ENCODE data around the gene SNX13. TPM values are rescaled to one million over a fixed set of nuclear protein-coding genes. Genes with fewer than 3 reads are reported as not detected.
"Not testable (repeated sequence)": the region's sequence is repeated elsewhere in the genome, so short reads cannot be mapped to it uniquely, and the experiment has no call there.

The SNX13 gene
- total RNA-seq, 2 donors from 2014 or later = 19.5 to 19.8 TPM

GRCh38 chr7:17809215-17809614 lies 131.1 kb downstream of the SNX13 start:
- DNase-seq; H3K27ac Mint-ChIP-seq; H3K4me1 Mint-ChIP-seq (ENCODE audit: low read depth); H3K27me3 Mint-ChIP-seq (ENCODE audit: low read depth); H3K4me3 Mint-ChIP-seq; H3K9me3 Mint-ChIP-seq; ATAC-seq (replicated peaks in 1 of 2): not testable (repeated sequence)
- H3K36me3 Mint-ChIP-seq (ENCODE audit: insufficient read depth in 2 of 2) = peaks cover 14 to 20% of the 10 kb centered on the region in 2 donors

GRCh38 chr7:17807242-17807641 lies 133.1 kb downstream of the SNX13 start:
- ATAC-seq (replicated peaks in 1 of 2) = no peak
- H3K4me1 Mint-ChIP-seq (ENCODE audit: low read depth) = no peaks in the 10 kb centered on the region
- no peak overlapping the region for H3K27ac Mint-ChIP-seq
- peaks cover 10 to 22% of the 10 kb centered on the region in 2 donors for H3K36me3 Mint-ChIP-seq (ENCODE audit: insufficient read depth in 2 of 2)
- H3K27me3 Mint-ChIP-seq (ENCODE audit: low read depth) = no peaks in the 10 kb centered on the region
- DNase-seq = no peak
- peaks cover 3 to 7% of the 10 kb centered on the region in 2 donors for H3K9me3 Mint-ChIP-seq
- no peak overlapping the region for H3K4me3 Mint-ChIP-seq

DNA sequence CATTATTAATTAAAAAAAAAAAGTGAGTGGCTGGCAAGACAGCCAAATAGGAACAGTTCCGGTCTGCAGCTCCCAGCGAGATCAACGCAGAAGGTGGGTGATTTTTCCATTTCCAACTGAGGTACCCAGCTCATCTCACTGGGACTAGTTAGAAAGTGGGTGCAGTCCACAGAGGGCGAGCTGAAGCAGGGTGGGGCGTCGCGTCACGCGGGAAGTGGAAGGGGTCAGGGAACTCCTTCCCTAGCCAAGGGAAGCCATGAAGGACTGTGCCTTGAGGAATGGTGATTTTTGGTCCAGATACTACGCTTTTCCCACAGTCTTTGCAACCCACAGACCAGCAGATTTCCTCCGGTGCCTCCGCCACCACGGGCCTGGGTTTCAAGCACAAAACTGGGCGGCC lies 133.7 kb downstream of the SNX13 start:
- ATAC-seq (replicated peaks in 1 of 2) (no peak), DNase-seq (no peak)
- Mint-ChIP-seq H3K4me1 (ENCODE audit: low read depth) (no peaks in the 10 kb centered on the region), H3K36me3 (ENCODE audit: insufficient read depth in 2 of 2) (peaks cover 7 to 16% of the 10 kb centered on the region in 2 donors), H3K27me3 (ENCODE audit: low read depth) (no peaks in the 10 kb centered on the region), H3K9me3 (peaks cover 3 to 6% of the 10 kb centered on the region in 2 donors), H3K4me3 (no peak overlapping the region), H3K27ac (no peak overlapping the region)

DNA sequence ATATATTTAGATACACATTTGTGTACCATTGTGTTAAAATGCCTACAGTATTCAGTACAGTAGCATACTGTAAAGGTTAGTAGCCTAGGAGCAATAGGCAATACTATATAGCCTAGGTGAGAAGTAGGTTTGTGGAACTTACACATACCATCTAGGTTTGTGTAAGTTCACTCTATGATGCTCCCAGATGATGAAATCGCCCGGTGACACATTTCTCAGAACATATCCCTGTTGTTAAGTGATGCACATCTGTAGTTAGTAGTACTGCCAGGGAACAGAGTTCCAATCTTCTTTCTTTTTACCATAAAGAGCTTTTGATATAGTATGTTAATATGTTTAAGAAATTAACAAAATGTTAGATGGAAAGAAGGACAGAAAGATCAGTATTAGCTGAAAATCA lies 138.2 kb downstream of the SNX13 start:
- ATAC-seq (replicated peaks in 1 of 2) (peak in 1 of 2 donors; percentile 47), DNase-seq (no peak)

DNA sequence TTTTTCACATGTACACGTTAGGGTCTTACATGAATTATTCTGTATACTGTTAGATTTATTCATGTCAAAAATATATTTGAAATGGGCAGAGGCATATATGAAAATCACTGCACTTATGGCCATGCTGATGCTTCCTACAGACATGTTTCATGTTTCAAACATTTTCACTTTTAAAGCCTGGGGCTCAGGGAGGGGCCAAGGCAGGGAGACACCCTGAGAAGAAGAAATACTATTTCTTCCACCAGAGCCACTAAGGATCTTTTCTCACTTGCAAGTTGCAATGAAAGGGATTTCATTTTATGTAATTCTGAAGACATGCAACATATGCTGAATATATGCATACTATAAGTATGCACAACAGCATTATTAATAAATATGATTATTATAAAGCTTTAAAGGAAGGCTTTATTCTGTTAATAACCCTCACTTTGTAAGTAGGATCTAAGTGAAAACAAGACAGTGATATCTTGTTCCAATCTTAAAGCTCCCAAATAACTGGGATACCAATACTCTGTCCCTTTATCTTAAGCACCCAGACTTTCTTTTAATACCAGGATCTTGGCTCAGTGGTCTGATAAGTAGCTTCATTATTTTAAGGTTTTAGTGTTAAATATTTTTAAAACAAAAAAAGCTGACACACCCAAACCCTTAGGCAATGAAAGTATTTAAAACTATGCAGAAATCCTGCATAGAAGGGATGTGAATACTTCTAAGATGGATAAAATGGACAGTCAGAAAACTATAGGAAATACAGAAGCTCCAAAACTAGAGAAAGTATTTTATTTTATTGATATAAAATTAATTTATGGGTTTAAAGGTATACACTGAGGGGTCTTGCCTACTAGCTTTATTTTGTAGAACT lies 148.0 kb downstream of the SNX13 start:
- DNase-seq (no peak), ATAC-seq (replicated peaks in 1 of 2) (no peak)
- no peaks in the 10 kb centered on the region for H3K4me1 Mint-ChIP-seq (ENCODE audit: low read depth)
- H3K9me3 Mint-ChIP-seq = no peaks in the 10 kb centered on the region
- H3K27me3 Mint-ChIP-seq (ENCODE audit: low read depth) = no peaks in the 10 kb centered on the region
- H3K27ac Mint-ChIP-seq = no peak overlapping the region
- no peak overlapping the region for H3K4me3 Mint-ChIP-seq
- H3K36me3 Mint-ChIP-seq (ENCODE audit: insufficient read depth in 2 of 2) = peaks cover 0 to 2% of the 10 kb centered on the region in 2 donors

More for the DNA sequence above, 138.2 kb downstream of the SNX13 start:
- H3K27me3 Mint-ChIP-seq (ENCODE audit: low read depth) = no peaks in the 10 kb centered on the region
- no peak overlapping the region for H3K4me3 Mint-ChIP-seq
- H3K36me3 Mint-ChIP-seq (ENCODE audit: insufficient read depth in 2 of 2) = peaks cover 2 to 10% of the 10 kb centered on the region in 2 donors
- H3K4me1 Mint-ChIP-seq (ENCODE audit: low read depth) = no peaks in the 10 kb centered on the region
- no peaks in the 10 kb centered on the region for H3K9me3 Mint-ChIP-seq
- H3K27ac Mint-ChIP-seq = no peak overlapping the region

DNA sequence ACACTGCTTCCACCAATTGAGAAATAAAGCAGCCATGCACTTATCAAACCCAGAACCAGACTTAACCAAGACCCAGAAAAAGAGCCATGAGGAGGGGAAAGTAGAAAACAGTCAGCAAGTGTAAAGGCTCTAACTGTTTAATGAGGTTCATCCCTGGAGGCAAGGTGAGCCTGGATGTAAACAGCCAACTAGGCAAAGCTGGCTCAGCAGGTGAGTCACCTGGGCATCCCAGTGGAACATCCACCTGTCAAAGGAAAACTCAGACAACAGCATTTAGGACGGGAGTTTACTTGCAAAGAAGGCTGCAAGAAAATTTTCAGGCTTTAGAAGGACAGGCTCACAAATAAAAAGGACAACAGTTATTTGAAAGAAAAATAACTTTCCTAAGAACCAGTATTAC lies 153.0 kb downstream of the SNX13 start:
- no peak for DNase-seq
- H3K27me3 Mint-ChIP-seq (ENCODE audit: low read depth) = no peaks in the 10 kb centered on the region
- H3K4me1 Mint-ChIP-seq (ENCODE audit: low read depth) = no peaks in the 10 kb centered on the region
- no peak overlapping the region for H3K27ac Mint-ChIP-seq
- no peaks in the 10 kb centered on the region for H3K36me3 Mint-ChIP-seq (ENCODE audit: insufficient read depth in 2 of 2)
- H3K9me3 Mint-ChIP-seq = no peaks in the 10 kb centered on the region
- H3K4me3 Mint-ChIP-seq = no peak overlapping the region
- no peak for ATAC-seq (replicated peaks in 1 of 2)

DNA sequence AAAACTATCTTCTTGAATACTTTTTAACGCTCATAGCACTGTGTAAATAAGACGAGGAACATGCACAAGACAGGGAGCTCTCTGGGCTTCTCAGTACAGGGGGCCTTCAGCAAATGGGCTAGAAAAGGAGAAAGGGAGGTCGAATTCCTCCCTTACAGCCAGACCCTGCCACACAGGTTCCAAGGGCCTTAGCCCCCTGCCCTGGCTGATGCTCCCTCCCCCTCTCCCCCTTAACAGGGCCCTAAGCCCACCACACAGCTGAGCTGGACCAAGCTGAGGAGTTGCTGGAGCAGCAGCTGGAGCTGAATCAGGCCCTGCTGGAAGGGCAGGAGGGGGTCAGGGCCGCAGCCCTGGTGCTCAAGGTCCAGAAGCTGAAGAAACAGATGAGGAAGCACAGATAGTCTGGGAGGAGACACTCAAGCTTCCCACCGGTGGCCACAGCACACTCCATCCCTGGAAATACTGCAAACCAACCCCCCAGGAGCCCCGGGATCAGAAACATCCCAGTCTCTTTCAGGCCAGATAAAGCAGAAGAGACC lies 153.9 kb downstream of the SNX13 start:
- Mint-ChIP-seq H3K36me3 (ENCODE audit: insufficient read depth in 2 of 2) (no peaks in the 10 kb centered on the region), H3K27me3 (ENCODE audit: low read depth) (no peaks in the 10 kb centered on the region), H3K27ac (no peak overlapping the region), H3K9me3 (no peaks in the 10 kb centered on the region), H3K4me1 (ENCODE audit: low read depth) (no peaks in the 10 kb centered on the region), H3K4me3 (no peak overlapping the region)
- DNase-seq (no peak), ATAC-seq (replicated peaks in 1 of 2) (no peak)

- H3K36me3 Mint-ChIP-seq (ENCODE audit: insufficient read depth in 2 of 2) = no peaks in the 10 kb centered on the region
- H3K4me1 Mint-ChIP-seq (ENCODE audit: low read depth) = no peaks in the 10 kb centered on the region
- no peak overlapping the region for H3K4me3 Mint-ChIP-seq
- no peak overlapping the region for H3K27ac Mint-ChIP-seq
- ATAC-seq (replicated peaks in 1 of 2) (no peak), DNase-seq (no peak)
- no peaks in the 10 kb centered on the region for H3K27me3 Mint-ChIP-seq (ENCODE audit: low read depth)
- H3K9me3 Mint-ChIP-seq = no peaks in the 10 kb centered on the region
Measured at GRCh38 chr7:17782216-17782549, 158.1 kb downstream of the SNX13 start.

- Mint-ChIP-seq H3K4me3 (no peak overlapping the region), H3K27me3 (ENCODE audit: low read depth) (no peaks in the 10 kb centered on the region), H3K36me3 (ENCODE audit: insufficient read depth in 2 of 2) (no peaks in the 10 kb centered on the region), H3K4me1 (ENCODE audit: low read depth) (no peaks in the 10 kb centered on the region), H3K9me3 (no peaks in the 10 kb centered on the region), H3K27ac (no peak overlapping the region)
- DNase-seq (no peak), ATAC-seq (replicated peaks in 1 of 2) (no peak)
Measured at GRCh38 chr7:17781491-17782215, 158.6 kb downstream of the SNX13 start.

- H3K9me3 Mint-ChIP-seq = no peaks in the 10 kb centered on the region
- no peak overlapping the region for H3K27ac Mint-ChIP-seq
- DNase-seq = no peak
Measured at GRCh38 chr7:17779381-17779780, 160.9 kb downstream of the SNX13 start.

DNA sequence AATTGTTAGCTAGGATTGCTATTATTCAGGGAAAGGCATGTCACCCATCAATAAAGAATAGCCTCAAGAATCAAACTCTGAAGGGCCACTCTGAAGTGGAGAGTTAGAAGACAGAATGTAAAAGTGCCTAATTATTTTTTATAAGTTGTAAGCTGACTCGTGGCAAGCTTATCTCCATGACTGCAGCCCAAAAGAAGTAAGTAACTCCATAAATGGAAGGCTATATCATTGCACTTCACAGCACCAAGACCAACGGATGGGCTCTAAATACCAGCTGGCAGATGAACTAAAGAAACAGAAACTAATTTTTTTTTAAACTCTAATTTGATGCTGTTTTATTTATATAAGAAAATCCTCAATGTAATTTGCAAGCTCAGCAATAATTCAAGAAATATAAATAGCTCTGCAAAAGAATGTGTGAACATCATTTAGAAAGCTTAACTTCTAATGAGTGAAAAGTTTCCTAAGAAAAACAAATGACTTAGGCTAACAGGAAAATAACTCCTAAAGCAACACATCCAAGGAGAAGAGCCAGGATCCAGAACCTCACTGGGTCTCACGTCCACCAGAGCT lies 165.5 kb downstream of the SNX13 start:
- no peaks in the 10 kb centered on the region for H3K36me3 Mint-ChIP-seq (ENCODE audit: insufficient read depth in 2 of 2)
- no peaks in the 10 kb centered on the region for H3K9me3 Mint-ChIP-seq
- peaks cover 6% of the 10 kb centered on the region for H3K27me3 Mint-ChIP-seq (ENCODE audit: low read depth)
- peaks cover 15% of the 10 kb centered on the region for H3K4me1 Mint-ChIP-seq (ENCODE audit: low read depth)
- ATAC-seq (replicated peaks in 1 of 2) = no peak
- H3K4me3 Mint-ChIP-seq = no peak overlapping the region
- DNase-seq = no peak
- H3K27ac Mint-ChIP-seq = no peak overlapping the region

More at GRCh38 chr7:17779381-17779780, 160.9 kb downstream of the SNX13 start:
- no peaks in the 10 kb centered on the region for H3K36me3 Mint-ChIP-seq (ENCODE audit: insufficient read depth in 2 of 2)
- H3K4me3 Mint-ChIP-seq = no peak overlapping the region
- ATAC-seq (replicated peaks in 1 of 2) = no peak
- no peaks in the 10 kb centered on the region for H3K4me1 Mint-ChIP-seq (ENCODE audit: low read depth)
- no peaks in the 10 kb centered on the region for H3K27me3 Mint-ChIP-seq (ENCODE audit: low read depth)

DNA sequence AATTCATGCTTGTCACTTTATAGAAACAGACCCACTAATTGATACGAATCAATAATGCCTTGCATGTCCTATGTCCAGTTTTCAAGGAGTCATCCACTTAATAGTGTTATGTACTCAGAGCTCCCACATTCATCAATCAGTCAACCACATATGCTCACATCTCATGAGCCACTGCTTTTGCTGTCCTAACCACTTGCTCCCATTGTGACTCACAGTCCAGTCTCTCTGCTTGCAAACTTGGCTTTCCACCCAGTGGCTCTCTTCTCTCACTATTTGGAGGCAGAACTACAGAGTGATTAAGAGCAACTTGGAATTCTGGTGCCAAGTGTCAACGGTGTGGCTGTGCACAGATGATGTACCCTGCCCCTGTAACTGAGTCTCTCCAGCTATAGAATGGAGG lies 166.0 kb downstream of the SNX13 start:
- H3K36me3 Mint-ChIP-seq (ENCODE audit: insufficient read depth in 2 of 2) = no peaks in the 10 kb centered on the region
- no peak for ATAC-seq (replicated peaks in 1 of 2)
- H3K27ac Mint-ChIP-seq = no peak overlapping the region
- H3K27me3 Mint-ChIP-seq (ENCODE audit: low read depth) = peaks cover 6% of the 10 kb centered on the region
- no peak for DNase-seq
- H3K9me3 Mint-ChIP-seq = no peaks in the 10 kb centered on the region
- no peak overlapping the region for H3K4me3 Mint-ChIP-seq
- peaks cover 18% of the 10 kb centered on the region for H3K4me1 Mint-ChIP-seq (ENCODE audit: low read depth)

DNA sequence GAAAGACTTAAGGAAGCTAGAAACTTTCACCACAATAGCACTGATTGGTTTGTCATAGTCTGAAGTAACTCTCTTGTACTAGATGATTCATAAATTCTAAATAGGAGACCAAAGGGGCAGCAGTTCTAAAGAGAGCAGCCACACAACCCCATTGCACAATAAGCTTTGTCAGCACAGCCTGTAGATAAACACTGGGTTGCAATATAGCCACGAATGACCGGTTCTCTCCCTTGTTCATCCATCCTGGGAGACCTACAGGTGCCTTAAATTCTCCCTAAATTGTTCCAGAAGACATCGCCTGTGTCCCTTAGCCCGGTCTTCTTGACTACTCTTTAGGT lies 167.0 kb downstream of the SNX13 start:
- H3K27me3 Mint-ChIP-seq (ENCODE audit: low read depth) = peaks cover 6% of the 10 kb centered on the region
- H3K9me3 Mint-ChIP-seq = no peaks in the 10 kb centered on the region
- peak; percentile 71 to 73 for ATAC-seq (replicated peaks in 1 of 2)
- H3K4me1 Mint-ChIP-seq (ENCODE audit: low read depth) = peaks cover 18% of the 10 kb centered on the region
- no peak overlapping the region for H3K27ac Mint-ChIP-seq
- peak; percentile 8 to 12 for DNase-seq
- no peaks in the 10 kb centered on the region for H3K36me3 Mint-ChIP-seq (ENCODE audit: insufficient read depth in 2 of 2)
- no peak overlapping the region for H3K4me3 Mint-ChIP-seq
